ENCODE results near the gene SNRPA1.

SNRPA1 gene

DNA sequence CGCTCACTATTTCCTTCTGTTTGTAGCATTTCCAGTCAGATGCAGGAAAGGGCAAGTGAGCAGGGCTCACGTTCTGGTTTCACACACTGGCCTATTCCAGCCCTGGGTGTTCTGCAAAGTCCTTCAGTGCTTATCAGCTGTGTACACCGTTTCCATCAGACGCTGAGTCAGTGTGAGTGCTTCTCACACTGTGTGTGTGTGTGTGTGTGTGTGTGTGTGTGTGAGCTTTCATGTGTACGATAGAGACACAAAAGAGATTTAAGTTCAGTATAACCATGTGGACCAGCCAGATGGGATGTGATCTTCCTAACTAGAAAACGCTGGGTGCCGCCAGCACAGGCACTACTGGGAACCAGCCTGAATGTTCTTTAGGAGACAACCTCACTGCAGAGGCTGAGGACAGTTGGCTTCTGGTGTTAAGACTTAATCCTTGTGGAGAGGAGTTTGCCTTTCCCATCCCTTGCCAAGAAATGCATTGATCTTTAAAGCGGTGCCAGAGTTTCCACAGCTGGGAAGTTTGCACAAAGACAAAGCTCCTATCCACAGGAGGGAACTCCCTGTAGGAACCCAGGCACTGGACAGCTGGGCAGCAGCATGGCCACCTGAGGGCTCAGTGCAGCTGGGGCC is 39.3 kb downstream of the SNRPA1 start:
- no peak for DNase-seq

DNA sequence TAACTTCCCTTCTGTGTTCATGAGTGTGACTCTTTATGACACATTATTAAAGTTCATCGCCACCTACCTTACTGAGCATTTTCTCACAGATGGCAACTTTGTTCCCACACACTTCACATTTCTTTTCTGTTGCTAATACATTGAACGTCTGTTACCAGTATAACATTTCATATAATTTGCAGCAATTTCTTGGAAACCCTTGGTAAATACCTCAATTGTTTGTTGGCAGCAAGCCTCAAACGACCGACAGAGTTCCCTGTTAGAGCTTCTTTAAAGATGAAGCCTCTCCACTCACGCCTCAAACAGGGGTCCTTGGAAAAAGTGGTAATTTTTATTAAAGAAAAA is 40.0 kb downstream of the SNRPA1 start:
- DNase-seq: no peak

- no peak for DNase-seq
Measured at GRCh38 chr15:101254157-101255050, 40.6 kb downstream of the SNRPA1 start.

- DNase-seq: no peak
Measured at GRCh38 chr15:101252836-101253235, 42.2 kb downstream of the SNRPA1 start.

GRCh38 chr15:101251830-101252820 is 42.9 kb downstream of the SNRPA1 start, which contains the start of gene CHSY1:
Gene CHSY1, minus strand, starts transcription at chr15:101252048. Its CDS starts 592 bp downstream, at chr15:101251456.
- DNase-seq: peak; percentile 75 to 84

DNA sequence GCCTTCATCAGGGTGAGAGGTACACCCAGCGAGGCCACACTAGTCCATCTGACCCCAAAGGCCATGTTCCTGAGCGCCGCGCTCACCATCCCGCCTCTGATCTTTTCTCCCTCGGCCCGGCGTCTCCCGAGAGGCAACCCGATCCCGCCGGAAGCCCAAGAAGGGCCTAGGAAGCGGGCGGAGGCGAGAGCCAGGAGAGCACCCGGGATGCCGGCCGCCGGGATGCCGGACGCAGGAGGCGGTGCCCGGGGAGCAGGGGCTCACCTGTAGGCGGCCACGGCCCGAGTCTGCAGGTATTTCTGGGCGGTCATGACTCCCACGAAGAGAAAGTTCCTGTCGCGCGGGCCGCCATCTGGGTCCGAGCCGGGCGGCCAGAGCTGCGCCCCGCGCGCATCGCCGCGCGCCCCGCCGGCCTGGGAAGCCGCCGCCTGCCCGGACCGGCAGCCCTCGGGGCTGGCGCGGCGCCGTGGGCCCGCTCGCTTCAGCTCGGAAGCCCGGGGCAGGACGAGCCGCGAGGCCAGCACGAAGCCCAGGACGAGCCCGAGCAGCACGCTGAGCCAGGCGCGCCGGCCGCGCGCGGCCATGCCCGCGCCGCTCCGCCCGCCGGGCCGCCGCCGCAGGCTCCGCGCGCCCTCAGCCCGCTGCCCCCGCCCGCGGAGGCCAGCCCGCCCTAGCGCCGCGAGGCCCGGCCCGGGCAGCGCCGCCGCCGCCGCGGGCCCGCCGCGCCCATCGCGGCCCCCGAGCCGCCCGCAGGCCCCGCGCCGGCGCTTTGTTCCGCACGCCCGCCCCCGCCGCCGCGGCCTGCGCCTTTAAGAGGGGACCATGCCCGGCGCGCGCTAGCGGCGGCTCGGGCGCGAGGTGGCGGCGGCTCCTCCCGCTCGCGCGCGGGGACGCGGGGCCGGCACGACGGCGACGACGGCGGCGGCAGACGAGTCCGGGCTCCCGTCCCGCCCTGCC is 43.9 kb downstream of the SNRPA1 start:
- DNase-seq: peak; percentile 34 to 72

DNA sequence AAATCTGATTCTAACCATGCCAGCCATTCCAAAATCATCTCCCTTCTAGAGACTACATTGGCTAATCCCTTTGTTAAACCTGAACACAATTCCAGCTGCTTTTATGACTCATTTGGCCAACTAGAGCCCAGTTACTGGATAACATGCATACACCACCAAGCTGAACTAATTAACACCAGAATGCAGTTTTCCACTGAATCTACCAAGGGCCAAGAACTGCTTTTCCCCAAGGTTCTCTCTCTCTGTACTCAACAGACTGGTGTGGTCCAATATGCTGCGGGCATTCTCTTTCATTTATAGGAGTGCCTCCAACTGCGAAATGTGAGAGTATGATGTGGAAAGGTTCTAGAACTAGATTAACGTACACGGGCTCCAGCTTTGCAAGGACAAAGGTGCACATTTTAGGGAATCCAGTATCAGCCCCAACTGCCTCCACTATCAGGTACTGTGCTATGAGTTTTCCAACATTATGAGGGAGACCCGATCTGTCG is 44.7 kb downstream of the SNRPA1 start:
- no peak for DNase-seq

GRCh38 chr15:101248274-101248673 is 46.8 kb downstream of the SNRPA1 start:
- DNase-seq: no peak

DNA sequence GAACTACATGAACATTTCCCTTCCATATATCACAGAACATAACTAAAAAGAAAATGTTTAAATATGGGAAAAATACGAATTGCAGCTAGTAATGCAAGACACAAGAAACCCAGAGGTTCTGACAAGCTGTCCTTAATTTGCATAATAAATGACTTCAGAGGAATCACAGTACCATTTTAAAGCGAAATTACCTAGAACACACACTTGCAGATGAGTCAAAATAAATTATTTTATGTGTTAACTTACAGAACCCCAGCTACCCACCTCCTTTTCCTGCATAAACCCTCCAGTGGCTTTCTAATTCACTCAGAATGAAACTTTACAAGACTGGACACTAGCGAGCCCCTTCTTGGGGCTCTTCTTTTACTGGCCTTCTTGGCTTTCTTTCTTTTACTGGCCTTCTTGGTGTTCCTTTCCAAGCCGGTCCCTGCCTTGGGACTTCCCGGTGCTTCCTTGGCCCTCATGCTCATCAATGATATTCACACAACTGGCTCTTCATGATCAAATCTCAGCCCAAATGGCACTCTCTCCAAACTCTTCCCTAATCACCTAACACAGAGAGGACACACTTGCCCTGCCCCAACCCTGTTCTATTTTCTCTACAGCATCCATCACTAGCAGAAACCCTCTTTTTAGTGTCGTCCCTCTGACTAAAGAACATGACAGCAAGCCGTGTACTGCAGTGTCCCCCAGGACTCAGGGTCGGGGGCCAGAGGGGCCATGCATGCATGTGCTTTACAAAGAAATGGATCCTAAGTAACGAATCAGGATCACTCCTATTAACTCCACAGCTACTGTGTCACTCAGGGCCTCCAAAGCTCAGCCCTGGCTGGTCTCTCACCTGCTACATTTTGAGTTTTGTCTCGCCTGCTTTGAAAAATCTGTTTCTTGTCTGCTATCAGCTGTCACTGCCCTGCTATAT is 48.0 kb downstream of the SNRPA1 start:
- no peak for DNase-seq

DNA sequence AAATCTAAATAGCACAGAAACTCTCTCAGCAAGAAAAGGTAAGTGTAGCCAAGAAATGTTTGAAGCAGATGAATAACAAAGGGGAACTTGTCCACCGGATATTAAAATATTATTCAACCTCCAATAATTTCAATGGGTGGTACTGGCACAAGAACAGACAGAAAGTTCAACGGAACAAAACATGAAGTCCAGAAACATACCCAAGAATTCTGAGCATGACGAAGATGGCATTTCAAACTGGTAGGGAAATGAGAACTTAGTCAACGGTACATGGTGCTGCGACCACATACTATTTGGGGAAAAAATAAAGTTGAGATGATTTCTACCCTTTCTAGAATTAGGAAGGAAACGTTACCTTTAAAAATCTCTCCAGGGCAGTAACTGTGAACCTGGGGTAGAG is 48.7 kb downstream of the SNRPA1 start:
- DNase-seq: no peak

- DNase-seq: no peak
Measured at GRCh38 chr15:101244889-101245668, 50.0 kb downstream of the SNRPA1 start.

GRCh38 chr15:101244036-101244781 is 50.8 kb downstream of the SNRPA1 start:
- DNase-seq: no peak

- DNase-seq: no peak
Measured at GRCh38 chr15:101243420-101243819, 51.6 kb downstream of the SNRPA1 start.

GRCh38 chr15:101242999-101243336 is 52.1 kb downstream of the SNRPA1 start:
- no peak for DNase-seq

DNA sequence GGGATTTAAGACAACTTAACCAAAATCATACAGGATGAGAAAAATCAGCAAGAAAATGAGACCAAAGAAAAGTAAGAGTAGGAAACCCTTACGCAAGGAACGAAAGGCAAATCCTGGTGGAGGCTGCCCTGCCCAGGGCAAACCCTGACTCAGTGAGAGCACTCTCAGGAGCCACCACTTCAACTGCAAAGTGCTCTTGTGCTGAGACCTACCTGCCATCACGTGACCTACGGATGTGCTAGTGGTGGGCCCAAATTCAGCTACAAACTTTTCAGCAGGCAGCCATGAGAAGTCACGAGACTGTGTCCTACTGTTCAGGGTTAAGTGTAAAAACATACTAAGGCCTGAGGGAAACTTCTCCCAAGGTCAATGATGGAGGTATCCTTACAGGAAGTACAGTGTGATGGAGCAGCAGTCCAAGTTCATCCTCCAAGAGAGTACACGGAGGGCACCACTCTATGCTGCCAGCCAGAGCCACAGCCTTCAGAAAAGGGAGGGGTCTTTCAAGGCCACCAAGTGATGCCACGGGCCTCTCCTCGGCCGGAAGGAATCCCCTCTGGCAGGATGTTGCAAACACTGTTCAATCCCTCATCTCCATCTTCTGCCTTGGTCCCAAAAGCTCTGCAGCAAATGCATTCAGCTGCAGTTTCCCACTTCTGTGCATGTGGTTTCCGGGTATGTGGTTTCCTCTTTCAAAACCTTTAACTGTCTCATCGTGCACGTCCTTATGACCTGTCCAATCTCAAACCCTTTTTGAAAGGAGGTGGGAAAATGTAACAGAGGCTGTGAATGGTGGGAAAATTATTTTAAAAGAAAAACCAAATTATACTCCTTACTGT is 52.7 kb downstream of the SNRPA1 start:
- DNase-seq: peak in 1 of 2 experiments; percentile 38

DNA sequence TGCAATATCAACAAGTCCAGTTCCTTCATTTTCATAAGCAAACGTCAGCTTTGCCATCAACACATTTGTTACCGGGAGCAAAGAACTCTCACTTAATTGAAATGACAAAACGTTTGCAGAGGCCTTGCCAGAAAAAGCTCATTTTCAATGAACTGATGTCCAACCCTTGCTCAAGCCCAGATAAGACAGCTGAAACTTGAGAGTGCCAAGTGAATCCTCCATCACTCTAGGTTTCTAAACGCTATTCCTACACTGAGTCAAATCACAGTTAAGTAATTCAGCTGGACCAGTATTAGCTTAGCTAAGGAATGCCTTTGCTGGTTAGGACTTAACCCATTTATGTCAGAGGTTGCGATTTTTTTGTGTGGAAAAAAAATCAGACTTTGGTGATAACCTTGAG is 54.7 kb downstream of the SNRPA1 start:
- no peak for DNase-seq

DNA sequence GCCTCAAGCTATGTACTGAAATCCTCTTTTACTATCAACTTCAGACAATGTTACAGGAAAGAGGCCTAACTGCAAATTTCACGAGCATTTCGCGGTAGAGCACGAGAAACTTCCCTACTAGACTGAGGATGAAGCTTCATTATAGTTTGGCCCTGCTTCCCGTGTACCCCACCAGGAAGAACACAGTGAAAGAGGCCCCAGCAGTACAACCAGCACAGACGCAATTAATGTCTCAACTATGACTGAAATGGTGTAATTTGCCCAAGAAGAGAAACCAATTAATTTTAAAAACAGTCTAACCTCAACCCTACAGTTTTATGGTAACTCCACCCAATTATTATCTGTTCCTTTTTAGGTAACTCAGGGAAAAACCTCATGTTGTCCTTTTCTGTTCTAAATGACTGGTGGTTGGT is 55.3 kb downstream of the SNRPA1 start:
- DNase-seq: no peak

- DNase-seq: no peak
Measured at GRCh38 chr15:101237251-101237650, 57.8 kb downstream of the SNRPA1 start.
